SU-DHL-6 (cell line): ENCODE data around the gene SLC38A6.

ENCODE experiments used
- H2AFZ ChIP-seq: fragments of 200-600 bp; sonication (generic); 2 replicates; pipeline ENCODE4 v1.6.1; 2014; ENCODE audit warnings: low read depth, mild to moderate bottlenecking, moderate library complexity, mixed read lengths, antibody characterized with exemption, low read length; ENCODE audit not compliant: severe bottlenecking
- H3F3A ChIP-seq: fragments of 200-600 bp; shearing (Covaris generic); 2 replicates; pipeline ENCODE4 v1.6.0; 2016; ENCODE audit warnings: antibody characterized with exemption, mild to moderate bottlenecking; ENCODE audit not compliant: insufficient read depth
- H3K27ac ChIP-seq: fragments of 200-600 bp; sonication (generic); 2 replicates; pipeline ENCODE4 v1.5.1; 2016; ENCODE audit warnings: low read depth, mild to moderate bottlenecking, low read length, moderate library complexity, mixed read lengths
- H3K27me3 ChIP-seq: fragments of 200-600 bp; sonication (generic), shearing (Covaris generic); 2 replicates; pipeline ENCODE4 v1.6.0; 2014; ENCODE audit warnings: mild to moderate bottlenecking, low read length
- H3K36me3 ChIP-seq: fragments of 200-600 bp; sonication (generic); 2 replicates; pipeline ENCODE4 v1.6.1; 2014; ENCODE audit warnings: mild to moderate bottlenecking, low read length, mixed read lengths
- H3K4me2 ChIP-seq: fragments of 300-600, 200-600 bp; shearing (Covaris generic), sonication (generic); 2 replicates; pipeline ENCODE4 v1.6.0; 2014; ENCODE audit warnings: low read length, low read depth, mild to moderate bottlenecking; ENCODE audit not compliant: poor library complexity, severe bottlenecking
- H3K4me3 ChIP-seq: fragments of 200-600 bp; sonication (generic); 2 replicates; pipeline ENCODE4 v1.5.1; 2014; ENCODE audit warnings: antibody characterized with exemption, low read length, mild to moderate bottlenecking, mixed read lengths; ENCODE audit not compliant: insufficient read depth, poor library complexity, severe bottlenecking
- H3K79me2 ChIP-seq: fragments of 200-600 bp; sonication (generic); 2 replicates; pipeline ENCODE4 v1.6.1; 2014; ENCODE audit warnings: mild to moderate bottlenecking, low read length, moderate library complexity; ENCODE audit not compliant: insufficient read depth
- H3K9ac ChIP-seq: fragments of 200-600 bp; sonication (generic); 2 replicates; pipeline ENCODE4 v1.7.0; 2014; ENCODE audit warnings: mild to moderate bottlenecking, low read length
- H3K9me2 ChIP-seq: fragments of 200-600 bp; sonication (generic); replicated peaks from 2 replicates; pipeline ENCODE4 v1.6.1; 2014; ENCODE audit warnings: low read length; ENCODE audit not compliant: insufficient read depth
- H3K9me3 ChIP-seq: fragments of 200-600 bp; sonication (generic); 2 replicates; pipeline ENCODE4 v1.6.1; 2014; ENCODE audit warnings: low read length, mixed read lengths; ENCODE audit not compliant: insufficient read depth
- H4K20me1 ChIP-seq: fragments of 200-600 bp; sonication (generic); 2 replicates; pipeline ENCODE4 v1.6.1; 2014; ENCODE audit warnings: low read depth, mild to moderate bottlenecking, antibody characterized with exemption, low read length, moderate library complexity, mixed read lengths
- EZH2phosphoT487 ChIP-seq: fragments of 200-600 bp; sonication (generic), shearing (Covaris generic); conservative IDR thresholded peaks from 2 replicates; pipeline ENCODE4 v1.6.1; 2018; ENCODE audit warnings: mild to moderate bottlenecking, antibody characterized with exemption, low read length, moderate library complexity, mixed read lengths
- TF ChIP-seq, protein P1 (sequence below): fragments of 200-600 bp; sonication (generic); IDR thresholded peaks from one replicate; pipeline ENCODE4 v1.5.1; 2017; ENCODE audit warnings: antibody characterized with exemption, mild to moderate bottlenecking, low read length, moderate library complexity; ENCODE audit not compliant: insufficient read depth, poor library complexity, severe bottlenecking

SLC38A6 gene

DNA sequence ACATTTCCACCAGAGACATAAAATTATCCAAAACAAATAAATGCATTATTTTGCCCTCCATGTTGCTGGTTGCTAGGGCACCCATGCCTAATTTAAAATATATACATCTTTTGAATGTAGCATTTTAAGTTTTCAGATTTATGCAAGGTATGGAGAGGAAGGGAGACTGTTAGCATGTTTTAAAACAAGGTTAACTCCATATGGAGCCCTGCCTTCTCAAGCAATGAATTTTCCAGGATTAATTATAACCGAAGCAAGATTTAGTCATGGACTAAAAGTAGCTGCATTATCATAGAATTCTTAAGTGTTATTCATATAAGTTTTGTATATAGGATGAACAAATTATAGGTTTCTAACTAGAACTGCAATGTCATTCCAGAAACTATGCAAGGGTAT is 37.4 kb upstream of the SLC38A6 start:
- Histone ChIP-seq H3K9ac (no peak overlapping the region), H3K4me3 (no peak overlapping the region), H4K20me1 (0 out of 2 replicates have a peak, but pooled peaks cover 2% of the 10 kb centered on the region), H3K79me2 (no peaks in the 10 kb centered on the region), H2AFZ (no peak overlapping the region), H3F3A (no peaks in the 10 kb centered on the region), H3K27ac (no peak overlapping the region), H3K36me3 (no peaks in the 10 kb centered on the region), H3K9me2 (no peaks in the 10 kb centered on the region), H3K4me2 (no peak overlapping the region), H3K9me3 (no peaks in the 10 kb centered on the region), H3K27me3 (no peaks in the 10 kb centered on the region)
- TF ChIP-seq EZH2phosphoT487, result no peak
- TF ChIP-seq, protein P1, sequence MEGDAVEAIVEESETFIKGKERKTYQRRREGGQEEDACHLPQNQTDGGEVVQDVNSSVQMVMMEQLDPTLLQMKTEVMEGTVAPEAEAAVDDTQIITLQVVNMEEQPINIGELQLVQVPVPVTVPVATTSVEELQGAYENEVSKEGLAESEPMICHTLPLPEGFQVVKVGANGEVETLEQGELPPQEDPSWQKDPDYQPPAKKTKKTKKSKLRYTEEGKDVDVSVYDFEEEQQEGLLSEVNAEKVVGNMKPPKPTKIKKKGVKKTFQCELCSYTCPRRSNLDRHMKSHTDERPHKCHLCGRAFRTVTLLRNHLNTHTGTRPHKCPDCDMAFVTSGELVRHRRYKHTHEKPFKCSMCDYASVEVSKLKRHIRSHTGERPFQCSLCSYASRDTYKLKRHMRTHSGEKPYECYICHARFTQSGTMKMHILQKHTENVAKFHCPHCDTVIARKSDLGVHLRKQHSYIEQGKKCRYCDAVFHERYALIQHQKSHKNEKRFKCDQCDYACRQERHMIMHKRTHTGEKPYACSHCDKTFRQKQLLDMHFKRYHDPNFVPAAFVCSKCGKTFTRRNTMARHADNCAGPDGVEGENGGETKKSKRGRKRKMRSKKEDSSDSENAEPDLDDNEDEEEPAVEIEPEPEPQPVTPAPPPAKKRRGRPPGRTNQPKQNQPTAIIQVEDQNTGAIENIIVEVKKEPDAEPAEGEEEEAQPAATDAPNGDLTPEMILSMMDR, result no peak

DNA sequence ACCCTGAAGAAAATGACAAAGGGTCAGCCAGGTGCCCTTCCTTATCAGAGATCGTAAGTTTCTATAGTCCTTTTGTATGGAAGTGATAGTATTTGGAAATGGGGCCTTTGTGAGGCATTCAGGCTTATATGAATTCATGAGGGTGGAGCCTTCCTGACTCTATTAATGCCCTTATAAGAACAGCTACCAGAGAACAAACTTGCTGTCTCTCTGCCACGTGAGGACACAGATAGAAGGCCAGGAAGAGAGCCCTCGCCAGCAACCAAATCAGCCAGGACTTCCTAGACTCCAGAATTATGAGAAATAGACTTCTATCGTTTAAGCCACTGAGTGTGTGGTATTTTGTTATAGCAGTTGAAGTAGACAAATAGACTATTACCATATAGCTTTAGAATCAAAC is 36.8 kb upstream of the SLC38A6 start:
- H3K36me3 ChIP-seq, result no peaks in the 10 kb centered on the region
- no peaks in the 10 kb centered on the region for H3K79me2 ChIP-seq
- no peaks in the 10 kb centered on the region for H3K9me3 ChIP-seq
- no peak overlapping the region for H3K4me3 ChIP-seq
- H3K27ac ChIP-seq, result no peak overlapping the region
- TF ChIP-seq, protein P1, result no peak
- TF ChIP-seq EZH2phosphoT487, result no peak
- no peaks in the 10 kb centered on the region for H3K27me3 ChIP-seq
- no peak overlapping the region for H2AFZ ChIP-seq
- no peak overlapping the region for H3K9ac ChIP-seq
- 0 out of 2 replicates have a peak, but pooled peaks cover 2% of the 10 kb centered on the region for H4K20me1 ChIP-seq
- no peaks in the 10 kb centered on the region for H3K9me2 ChIP-seq
- no peak overlapping the region for H3K4me2 ChIP-seq
- H3F3A ChIP-seq, result no peaks in the 10 kb centered on the region

DNA sequence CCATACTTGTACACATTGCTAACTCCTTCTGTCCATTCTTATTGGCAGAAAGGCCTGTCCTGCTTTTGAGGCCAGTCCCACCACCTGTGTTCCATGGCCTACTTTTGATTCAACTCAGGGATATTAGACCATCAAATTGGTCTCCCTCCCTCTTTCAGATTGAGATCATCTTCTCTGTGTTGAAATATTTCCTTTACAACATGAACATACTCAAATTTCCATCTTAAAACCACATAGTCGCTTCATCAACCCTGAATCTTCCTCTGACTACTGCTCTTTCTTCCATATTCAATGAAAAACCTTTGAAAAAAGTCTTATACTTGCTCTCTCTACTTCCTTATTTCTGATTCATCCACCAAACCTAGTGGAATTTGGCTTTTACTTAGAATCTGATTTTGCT is 35.1 kb upstream of the SLC38A6 start:
- H3F3A ChIP-seq, result no peaks in the 10 kb centered on the region
- H2AFZ ChIP-seq, result no peak overlapping the region
- H3K4me2 ChIP-seq, result no peak overlapping the region
- H4K20me1 ChIP-seq, result 0 out of 2 replicates have a peak, but pooled peaks cover 2% of the 10 kb centered on the region
- H3K9me3 ChIP-seq, result no peaks in the 10 kb centered on the region
- no peaks in the 10 kb centered on the region for H3K36me3 ChIP-seq
- H3K27me3 ChIP-seq, result no peaks in the 10 kb centered on the region
- TF ChIP-seq, protein P1, result no peak
- TF ChIP-seq EZH2phosphoT487, result no peak
- no peak overlapping the region for H3K27ac ChIP-seq
- no peak overlapping the region for H3K4me3 ChIP-seq
- H3K79me2 ChIP-seq, result no peaks in the 10 kb centered on the region
- H3K9me2 ChIP-seq, result no peaks in the 10 kb centered on the region
- H3K9ac ChIP-seq, result no peak overlapping the region
